Measurements from ENCODE around the gene ZXDC. TPM values are rescaled to one million over a fixed set of nuclear protein-coding genes. Genes with fewer than 3 reads are reported as not detected.

The ZXDC gene
- polyA plus RNA-seq, 1 experiment, result 15.8 TPM

GRCh38 chr3:126459111-126459762 is 16.5 kb downstream of the ZXDC start:
- no peak for DNase-seq (ENCODE audit: low read depth)
- Histone ChIP-seq H3K27me3 (ENCODE audit: control insufficient read depth, insufficient read depth, low read length) (no peaks in the 10 kb centered on the region), H3K36me3 (ENCODE audit: control insufficient read depth, insufficient read depth, low read length) (peaks cover 35% of the 10 kb centered on the region), H3K4me3 (ENCODE audit: low read depth, low read length) (no peak overlapping the region)
- POLR2A ChIA-PET, result no interaction called here
- CTCF ChIA-PET, result interaction anchor here (1.5 kb wide), 1 partner anchor 15 kb away, joined by 3 read pairs; no protein-coding TSS in a partner anchor
- TF ChIP-seq, protein P1, sequence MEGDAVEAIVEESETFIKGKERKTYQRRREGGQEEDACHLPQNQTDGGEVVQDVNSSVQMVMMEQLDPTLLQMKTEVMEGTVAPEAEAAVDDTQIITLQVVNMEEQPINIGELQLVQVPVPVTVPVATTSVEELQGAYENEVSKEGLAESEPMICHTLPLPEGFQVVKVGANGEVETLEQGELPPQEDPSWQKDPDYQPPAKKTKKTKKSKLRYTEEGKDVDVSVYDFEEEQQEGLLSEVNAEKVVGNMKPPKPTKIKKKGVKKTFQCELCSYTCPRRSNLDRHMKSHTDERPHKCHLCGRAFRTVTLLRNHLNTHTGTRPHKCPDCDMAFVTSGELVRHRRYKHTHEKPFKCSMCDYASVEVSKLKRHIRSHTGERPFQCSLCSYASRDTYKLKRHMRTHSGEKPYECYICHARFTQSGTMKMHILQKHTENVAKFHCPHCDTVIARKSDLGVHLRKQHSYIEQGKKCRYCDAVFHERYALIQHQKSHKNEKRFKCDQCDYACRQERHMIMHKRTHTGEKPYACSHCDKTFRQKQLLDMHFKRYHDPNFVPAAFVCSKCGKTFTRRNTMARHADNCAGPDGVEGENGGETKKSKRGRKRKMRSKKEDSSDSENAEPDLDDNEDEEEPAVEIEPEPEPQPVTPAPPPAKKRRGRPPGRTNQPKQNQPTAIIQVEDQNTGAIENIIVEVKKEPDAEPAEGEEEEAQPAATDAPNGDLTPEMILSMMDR (IDR thresholded peaks at IDR 0.05; ENCODE audit: insufficient read depth, low read depth, low read length), result no peak

GRCh38 chr3:126456766-126457388 is 18.8 kb downstream of the ZXDC start:
- TF ChIP-seq, protein P1 (IDR thresholded peaks at IDR 0.05; ENCODE audit: insufficient read depth, low read depth, low read length), result no peak
- DNase-seq (ENCODE audit: low read depth), result no peak
- POLR2A ChIA-PET, result interaction anchor here (0.7 kb wide), 1 partner anchor 11 kb away, joined by 3 read pairs; no protein-coding TSS in a partner anchor
- H3K27me3 ChIP-seq (ENCODE audit: control insufficient read depth, insufficient read depth, low read length), result no peaks in the 10 kb centered on the region
- peaks cover 27% of the 10 kb centered on the region for H3K36me3 ChIP-seq (ENCODE audit: control insufficient read depth, insufficient read depth, low read length)
- H3K4me3 ChIP-seq (ENCODE audit: low read depth, low read length), result no peak overlapping the region
- CTCF ChIA-PET, result no interaction called here

GRCh38 chr3:126456211-126456610 is 19.5 kb downstream of the ZXDC start:
- no peak overlapping the region for H3K4me3 ChIP-seq (ENCODE audit: low read depth, low read length)
- DNase-seq (ENCODE audit: low read depth), result no peak
- peaks cover 22% of the 10 kb centered on the region for H3K36me3 ChIP-seq (ENCODE audit: control insufficient read depth, insufficient read depth, low read length)
- H3K27me3 ChIP-seq (ENCODE audit: control insufficient read depth, insufficient read depth, low read length), result no peaks in the 10 kb centered on the region
- ChIA-PET CTCF (no interaction called here), POLR2A (no interaction called here)
- TF ChIP-seq, protein P1 (IDR thresholded peaks at IDR 0.05; ENCODE audit: insufficient read depth, low read depth, low read length), result no peak

DNA sequence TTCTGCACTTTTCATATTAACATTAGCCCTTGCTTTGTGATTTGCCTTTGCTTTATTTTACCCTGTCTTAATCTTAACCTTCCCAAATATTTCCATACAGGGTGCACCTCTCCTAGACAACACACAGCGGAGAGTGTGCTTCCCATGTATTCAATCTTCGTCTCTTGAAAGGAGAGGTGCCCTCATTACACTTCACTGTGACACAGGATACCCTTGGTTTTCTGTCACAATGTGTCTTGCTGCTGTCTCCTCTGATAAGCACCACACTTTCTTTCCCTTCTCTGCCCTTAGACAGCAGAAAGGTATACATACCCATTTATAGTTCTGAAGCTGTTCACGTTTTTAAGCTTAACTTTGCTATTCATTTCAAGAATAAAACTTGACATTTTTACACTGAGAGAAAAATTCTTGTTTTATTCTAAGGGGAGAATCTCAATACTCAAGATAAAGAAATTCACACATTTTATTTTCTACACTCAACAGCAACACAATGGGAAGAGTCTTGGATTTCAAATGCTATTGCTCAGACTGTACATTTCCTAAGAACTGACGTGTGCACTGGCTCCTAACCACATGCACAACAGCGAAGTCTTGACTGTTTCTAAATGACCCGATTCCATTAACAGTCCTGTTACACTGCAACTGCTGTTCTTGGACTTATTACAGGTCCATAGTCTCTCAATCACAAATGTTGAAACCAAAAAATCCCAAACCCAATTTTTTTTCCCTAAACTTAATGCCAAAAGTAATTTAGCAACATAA is 21.1 kb downstream of the ZXDC start:
- TF ChIP-seq, protein P1 (IDR thresholded peaks at IDR 0.05; ENCODE audit: insufficient read depth, low read depth, low read length), result no peak
- no peak overlapping the region for H3K4me3 ChIP-seq (ENCODE audit: low read depth, low read length)
- H3K27me3 ChIP-seq (ENCODE audit: control insufficient read depth, insufficient read depth, low read length), result no peaks in the 10 kb centered on the region
- DNase-seq (ENCODE audit: low read depth), result no peak
- ChIA-PET CTCF (interaction anchor here (1.0 kb wide), 1 partner anchor 12 kb away, joined by 3 read pairs; no protein-coding TSS in a partner anchor), POLR2A (no interaction called here)
- H3K36me3 ChIP-seq (ENCODE audit: control insufficient read depth, insufficient read depth, low read length), result peaks cover 23% of the 10 kb centered on the region

- H3K27me3 ChIP-seq (ENCODE audit: control insufficient read depth, insufficient read depth, low read length), result no peaks in the 10 kb centered on the region
- TF ChIP-seq, protein P1 (IDR thresholded peaks at IDR 0.05; ENCODE audit: insufficient read depth, low read depth, low read length), result no peak
- ChIA-PET CTCF (no interaction called here), POLR2A (no interaction called here)
- DNase-seq (ENCODE audit: low read depth), result no peak
- no peak overlapping the region for H3K4me3 ChIP-seq (ENCODE audit: low read depth, low read length)
- peaks cover 18% of the 10 kb centered on the region for H3K36me3 ChIP-seq (ENCODE audit: control insufficient read depth, insufficient read depth, low read length)
Observed at GRCh38 chr3:126454025-126454424, 21.7 kb downstream of the ZXDC start.
